Uterus (tissue), 2 donors: ENCODE results near the gene MED22.

ENCODE experiments used
- POLR2A ChIP-seq, 2 donors: fragments of 450-650 bp; IDR thresholded peaks; one replicate each; pipeline ENCODE4 v1.6.1; 2016; ENCODE audit warnings: antibody characterized with exemption in 2 of 2, mild to moderate bottlenecking in 1 of 2, moderate library complexity in 1 of 2
- TF ChIP-seq, protein P1 (sequence below), 4 experiments: fragments of 200-600 bp in 2 of 4; fragments of 450-650 bp in 2 of 4; sonication (generic) in 2 of 4; IDR thresholded peaks; one replicate each; pipeline ENCODE4 v1.5.1; 2016 to 2019; ENCODE audit warnings: antibody characterized with exemption in 4 of 4, mild to moderate bottlenecking in 2 of 4, moderate library complexity in 1 of 4

DNA sequence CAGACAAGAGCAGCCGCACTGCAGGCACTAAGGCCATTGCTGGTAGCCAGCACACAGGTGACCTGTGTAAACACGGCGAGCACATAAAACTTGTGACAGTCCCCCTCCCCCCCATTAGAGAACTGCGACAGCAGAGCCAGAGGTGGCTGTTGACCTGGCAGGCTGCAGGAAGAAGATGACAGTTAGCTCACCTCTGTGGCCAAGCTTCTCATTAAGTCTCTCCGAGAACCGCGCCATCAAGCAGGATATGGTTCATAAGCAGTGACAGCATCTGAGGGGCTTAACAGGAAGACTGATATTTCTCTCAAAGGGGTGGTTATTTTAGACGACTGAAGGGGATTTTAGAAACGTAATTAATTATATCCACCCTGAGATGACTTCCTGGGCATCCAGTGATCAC lies 22.8 kb upstream of the MED22 start:
- TF ChIP-seq POLR2A (IDR thresholded peaks at IDR 0.05) = no peak
- TF ChIP-seq, protein P1, sequence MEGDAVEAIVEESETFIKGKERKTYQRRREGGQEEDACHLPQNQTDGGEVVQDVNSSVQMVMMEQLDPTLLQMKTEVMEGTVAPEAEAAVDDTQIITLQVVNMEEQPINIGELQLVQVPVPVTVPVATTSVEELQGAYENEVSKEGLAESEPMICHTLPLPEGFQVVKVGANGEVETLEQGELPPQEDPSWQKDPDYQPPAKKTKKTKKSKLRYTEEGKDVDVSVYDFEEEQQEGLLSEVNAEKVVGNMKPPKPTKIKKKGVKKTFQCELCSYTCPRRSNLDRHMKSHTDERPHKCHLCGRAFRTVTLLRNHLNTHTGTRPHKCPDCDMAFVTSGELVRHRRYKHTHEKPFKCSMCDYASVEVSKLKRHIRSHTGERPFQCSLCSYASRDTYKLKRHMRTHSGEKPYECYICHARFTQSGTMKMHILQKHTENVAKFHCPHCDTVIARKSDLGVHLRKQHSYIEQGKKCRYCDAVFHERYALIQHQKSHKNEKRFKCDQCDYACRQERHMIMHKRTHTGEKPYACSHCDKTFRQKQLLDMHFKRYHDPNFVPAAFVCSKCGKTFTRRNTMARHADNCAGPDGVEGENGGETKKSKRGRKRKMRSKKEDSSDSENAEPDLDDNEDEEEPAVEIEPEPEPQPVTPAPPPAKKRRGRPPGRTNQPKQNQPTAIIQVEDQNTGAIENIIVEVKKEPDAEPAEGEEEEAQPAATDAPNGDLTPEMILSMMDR (IDR thresholded peaks at IDR 0.05) = no peak
